ENCODE data around the gene ACOT7.
"Not testable (repeated sequence)": the region's sequence is repeated elsewhere in the genome, so short reads cannot be mapped to it uniquely, and the experiment has no call there.

The ACOT7 gene

DNA sequence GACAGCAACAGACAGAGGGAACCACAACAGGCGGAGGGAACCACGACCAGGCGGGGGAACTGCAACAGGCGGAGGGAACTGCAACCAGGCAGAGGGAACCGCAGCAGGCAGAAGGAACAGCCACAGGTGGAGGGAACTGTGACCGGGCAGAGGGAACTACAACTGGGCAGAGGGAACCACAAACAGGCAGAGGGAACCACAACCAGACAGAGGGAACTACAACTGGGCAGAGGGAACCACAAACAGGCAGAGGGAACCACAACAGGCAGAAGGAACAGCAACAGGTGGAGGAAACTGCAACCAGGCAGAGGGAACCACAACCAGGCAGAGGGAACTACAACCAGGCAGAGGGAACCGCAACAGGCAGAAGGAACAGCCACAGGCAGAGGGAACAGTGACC lies 85.9 kb downstream of the ACOT7 start:
- H3K27ac Mint-ChIP-seq = peak overlapping the region; percentile 66
- H3K4me3 Mint-ChIP-seq; ATAC-seq; H3K9me3 Mint-ChIP-seq; H3K36me3 Mint-ChIP-seq; H3K4me1 Mint-ChIP-seq; DNase-seq (ENCODE audit: low spot score in 2 of 2): not testable (repeated sequence)

DNA sequence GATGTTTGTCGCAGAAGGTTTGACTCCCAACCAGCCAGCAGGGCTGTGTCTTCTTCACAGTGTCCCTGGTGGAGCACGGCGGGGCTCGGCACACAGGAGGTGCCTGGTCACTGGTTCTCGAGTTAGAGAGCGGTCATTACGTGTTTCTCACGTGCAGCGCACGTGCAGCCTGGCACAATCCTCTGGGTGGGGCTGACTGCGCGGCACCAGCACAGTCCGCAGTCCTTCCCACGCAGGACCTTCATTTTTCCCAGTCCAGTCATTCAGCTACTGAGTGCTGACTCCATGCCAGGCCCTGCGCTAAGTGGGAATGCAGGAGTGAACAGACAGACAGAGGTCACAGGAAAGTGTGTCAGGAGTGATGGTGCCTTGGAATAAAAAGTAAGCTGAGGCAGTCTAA lies 86.5 kb downstream of the ACOT7 start:
- no peak for ATAC-seq
- Mint-ChIP-seq H3K9me3 (no peaks in the 10 kb centered on the region), H3K27ac (peak overlapping the region; percentile 66), H3K4me1 (no peaks in the 10 kb centered on the region), H3K36me3 (no peaks in the 10 kb centered on the region), H3K4me3 (no peak overlapping the region)
- no peak for DNase-seq (ENCODE audit: low spot score in 2 of 2)

- Mint-ChIP-seq H3K27ac (no peak overlapping the region), H3K36me3 (peaks cover 6% of the 10 kb centered on the region), H3K4me3 (no peak overlapping the region), H3K9me3 (no peaks in the 10 kb centered on the region), H3K4me1 (peaks cover 5% of the 10 kb centered on the region)
- ATAC-seq = no peak
- no peak for DNase-seq (ENCODE audit: low spot score in 2 of 2)
These were observed 90.1 kb downstream of the ACOT7 start for GRCh38 chr1:6303397-6304012.

DNA sequence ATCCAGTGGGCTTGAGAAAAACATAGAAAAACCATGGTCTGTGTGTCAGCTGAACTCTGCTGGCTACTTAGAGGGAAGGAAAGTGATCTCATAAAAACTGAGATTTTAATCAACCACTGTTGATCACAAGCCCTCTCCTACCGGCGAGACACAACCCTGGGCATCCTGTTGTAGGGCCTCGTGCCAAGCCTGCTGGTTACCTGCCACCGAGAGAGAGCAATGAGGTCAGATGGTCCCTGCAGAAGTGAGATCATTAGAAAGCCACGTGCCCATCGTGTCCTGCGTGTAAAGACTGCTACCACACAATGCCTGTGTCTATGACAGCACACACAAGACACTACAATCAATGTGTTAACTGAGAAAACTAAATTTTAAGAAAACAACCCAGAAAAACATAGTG lies 91.0 kb downstream of the ACOT7 start:
- no peak for DNase-seq (ENCODE audit: low spot score in 2 of 2)
- H3K4me1 Mint-ChIP-seq = peaks cover 5% of the 10 kb centered on the region
- peaks cover 6% of the 10 kb centered on the region for H3K36me3 Mint-ChIP-seq
- H3K4me3 Mint-ChIP-seq = no peak overlapping the region
- H3K27ac Mint-ChIP-seq = no peak overlapping the region
- no peak for ATAC-seq
- no peaks in the 10 kb centered on the region for H3K9me3 Mint-ChIP-seq

- no peak overlapping the region for H3K4me3 Mint-ChIP-seq
- DNase-seq (ENCODE audit: low spot score in 2 of 2) = no peak
- ATAC-seq = no peak
- no peak overlapping the region for H3K27ac Mint-ChIP-seq
- no peaks in the 10 kb centered on the region for H3K9me3 Mint-ChIP-seq
- peaks cover 6% of the 10 kb centered on the region for H3K36me3 Mint-ChIP-seq
- peaks cover 5% of the 10 kb centered on the region for H3K4me1 Mint-ChIP-seq
These were observed 92.0 kb downstream of the ACOT7 start for GRCh38 chr1:6301526-6301925.

DNA sequence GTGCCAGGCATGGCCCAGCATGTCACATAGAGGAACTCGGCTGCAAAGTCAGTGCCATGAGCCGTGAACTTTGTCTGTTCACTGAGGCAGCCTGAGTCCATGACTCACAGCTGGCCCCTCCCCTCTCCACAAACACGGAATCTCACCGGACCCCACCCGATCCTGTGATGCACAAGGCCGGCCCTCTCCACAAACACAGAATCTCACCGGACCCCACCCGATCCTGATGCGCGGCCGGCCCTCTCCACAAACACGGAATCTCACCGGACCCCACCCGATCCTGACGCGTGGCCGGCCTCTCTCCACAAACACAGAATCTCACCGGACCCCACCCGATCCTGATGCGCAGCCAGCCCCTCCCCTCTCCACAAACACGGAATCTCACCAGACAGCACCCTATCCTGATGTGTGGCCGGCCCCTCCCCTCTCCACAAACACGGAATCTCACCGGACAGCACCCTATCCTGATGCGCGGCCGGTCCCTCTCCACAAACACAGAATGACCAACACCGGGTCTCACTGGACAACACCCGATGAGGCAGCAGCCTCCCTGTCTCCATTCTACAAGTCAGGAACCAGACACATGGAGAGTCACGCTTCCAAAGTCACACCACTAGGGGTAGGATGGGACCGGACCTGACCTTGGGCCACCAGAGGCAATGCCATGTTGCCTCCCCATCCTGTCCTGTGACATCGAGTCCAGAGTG lies 93.1 kb downstream of the ACOT7 start:
- Mint-ChIP-seq H3K9me3 (no peaks in the 10 kb centered on the region), H3K27ac (peak overlapping the region; percentile 55), H3K36me3 (peaks cover 6% of the 10 kb centered on the region), H3K4me3 (no peak overlapping the region), H3K4me1 (peaks cover 7% of the 10 kb centered on the region)
- DNase-seq (ENCODE audit: low spot score in 2 of 2) (no peak), ATAC-seq (no peak)

GRCh38 chr1:6299557-6300165 lies 93.9 kb downstream of the ACOT7 start:
- Mint-ChIP-seq H3K4me1 (peaks cover 15% of the 10 kb centered on the region), H3K36me3 (peaks cover 8% of the 10 kb centered on the region), H3K9me3 (no peaks in the 10 kb centered on the region), H3K27ac (no peak overlapping the region), H3K4me3 (no peak overlapping the region)
- ATAC-seq (no peak), DNase-seq (ENCODE audit: low spot score in 2 of 2) (no peak)

GRCh38 chr1:6298940-6299465 lies 94.6 kb downstream of the ACOT7 start:
- H3K9me3 Mint-ChIP-seq = no peaks in the 10 kb centered on the region
- DNase-seq (ENCODE audit: low spot score in 2 of 2) = no peak
- H3K27ac Mint-ChIP-seq = no peak overlapping the region
- H3K36me3 Mint-ChIP-seq = peaks cover 14% of the 10 kb centered on the region
- peaks cover 22% of the 10 kb centered on the region for H3K4me1 Mint-ChIP-seq
- no peak overlapping the region for H3K4me3 Mint-ChIP-seq
- ATAC-seq = no peak

- ATAC-seq (no peak), DNase-seq (ENCODE audit: low spot score in 2 of 2) (no peak)
- Mint-ChIP-seq H3K9me3 (no peaks in the 10 kb centered on the region), H3K4me3 (no peak overlapping the region), H3K36me3 (peaks cover 19% of the 10 kb centered on the region), H3K27ac (no peak overlapping the region), H3K4me1 (peaks cover 25% of the 10 kb centered on the region)
These were observed 95.0 kb downstream of the ACOT7 start for GRCh38 chr1:6298530-6298929.

GRCh38 chr1:6295910-6296309 lies 97.7 kb downstream of the ACOT7 start:
- DNase-seq (ENCODE audit: low spot score in 2 of 2) (no peak), ATAC-seq (no peak)
- Mint-ChIP-seq H3K4me3 (no peak overlapping the region), H3K9me3 (no peaks in the 10 kb centered on the region), H3K36me3 (peaks cover 23% of the 10 kb centered on the region), H3K4me1 (peaks cover 23% of the 10 kb centered on the region), H3K27ac (no peak overlapping the region)

DNA sequence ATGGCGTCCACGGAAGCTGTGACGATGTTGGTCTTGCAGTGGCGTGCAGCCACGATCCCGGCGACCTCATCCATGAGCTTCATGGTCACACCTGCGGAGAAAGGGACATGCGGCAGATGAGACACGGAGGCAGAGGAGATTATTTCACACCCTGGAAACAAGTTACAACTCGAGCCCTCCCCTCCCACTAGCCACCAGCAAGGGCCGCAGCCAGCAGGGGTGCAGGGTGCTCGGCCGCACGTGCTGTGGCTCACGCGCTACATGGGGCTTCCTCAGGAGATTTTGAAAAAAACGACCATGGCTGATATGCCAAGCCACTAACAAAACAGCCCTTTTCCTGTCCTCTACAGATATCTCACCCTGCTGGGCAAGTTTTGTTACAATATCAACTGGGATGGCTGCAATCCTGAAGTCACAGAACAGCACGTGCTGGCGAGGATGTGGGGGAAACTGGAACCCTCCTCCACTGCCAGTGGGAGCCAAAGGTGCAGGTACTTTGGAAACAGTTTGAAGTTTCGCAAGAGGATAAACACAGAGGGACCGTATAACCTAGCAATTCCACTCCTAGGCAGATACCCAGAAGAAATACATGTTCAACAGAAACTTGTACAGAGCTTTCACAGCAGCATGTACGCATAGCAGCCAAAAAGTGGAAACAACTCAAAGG lies 98.5 kb downstream of the ACOT7 start:
- DNase-seq (ENCODE audit: low spot score in 2 of 2) (no peak), ATAC-seq (no peak)
- Mint-ChIP-seq H3K27ac (peak overlapping the region; percentile 45), H3K36me3 (peaks cover 19% of the 10 kb centered on the region), H3K9me3 (no peaks in the 10 kb centered on the region), H3K4me3 (peak overlapping the region; percentile 37), H3K4me1 (peaks cover 19% of the 10 kb centered on the region)

DNA sequence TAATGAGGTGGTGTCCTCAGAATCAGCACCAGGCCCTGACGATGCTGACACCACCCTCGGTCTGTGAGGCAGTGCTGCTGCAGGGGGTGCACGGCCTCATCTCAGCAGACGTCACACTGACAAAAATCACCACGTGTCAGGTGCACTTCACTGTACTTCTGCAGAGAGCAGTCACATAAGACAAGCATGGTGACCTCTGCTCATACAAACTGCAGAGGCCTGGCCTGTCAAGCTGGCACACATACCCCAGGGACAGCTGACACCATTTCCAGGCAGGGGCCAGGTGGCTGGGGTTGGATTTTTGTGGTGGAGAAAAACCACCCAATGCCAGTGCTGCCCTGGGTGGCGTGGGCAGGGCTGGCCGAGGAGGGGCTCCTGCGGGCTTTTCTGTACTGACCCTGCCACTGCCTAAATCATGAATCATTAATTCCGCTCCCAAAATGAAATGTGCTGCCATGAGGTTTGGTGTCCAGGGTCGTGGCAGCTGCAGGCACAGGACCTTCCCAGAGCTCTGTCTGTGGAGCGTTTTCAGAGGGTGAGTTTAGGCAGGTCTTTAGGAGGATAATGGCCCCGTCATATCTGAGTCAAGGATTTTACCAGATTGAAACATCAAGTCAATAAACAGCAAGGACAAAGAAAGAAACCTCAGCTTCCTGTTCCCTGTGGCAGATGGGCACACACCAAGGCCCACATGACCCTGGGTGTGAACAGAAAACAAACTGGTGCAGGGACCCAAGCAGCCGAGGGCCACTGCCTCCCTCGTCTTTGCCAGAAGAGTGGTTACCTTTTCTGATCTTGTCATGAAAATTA lies 99.3 kb downstream of the ACOT7 start:
- DNase-seq (ENCODE audit: low spot score in 2 of 2) = no peak
- H3K27ac Mint-ChIP-seq = peak overlapping the region; percentile 45
- H3K4me1 Mint-ChIP-seq = peaks cover 19% of the 10 kb centered on the region
- peak; percentile 45 for ATAC-seq
- peak overlapping the region; percentile 37 for H3K4me3 Mint-ChIP-seq
- peaks cover 19% of the 10 kb centered on the region for H3K36me3 Mint-ChIP-seq
- H3K9me3 Mint-ChIP-seq = no peaks in the 10 kb centered on the region

- H3K27ac Mint-ChIP-seq = peak overlapping the region; percentile 81
- H3K36me3 Mint-ChIP-seq = peaks cover 19% of the 10 kb centered on the region
- H3K4me3 Mint-ChIP-seq = no peak overlapping the region
- DNase-seq (ENCODE audit: low spot score in 2 of 2) (no peak), ATAC-seq (no peak)
- peaks cover 19% of the 10 kb centered on the region for H3K4me1 Mint-ChIP-seq
- H3K9me3 Mint-ChIP-seq = no peaks in the 10 kb centered on the region
These were observed 101.5 kb downstream of the ACOT7 start for GRCh38 chr1:6292102-6292501.

DNA sequence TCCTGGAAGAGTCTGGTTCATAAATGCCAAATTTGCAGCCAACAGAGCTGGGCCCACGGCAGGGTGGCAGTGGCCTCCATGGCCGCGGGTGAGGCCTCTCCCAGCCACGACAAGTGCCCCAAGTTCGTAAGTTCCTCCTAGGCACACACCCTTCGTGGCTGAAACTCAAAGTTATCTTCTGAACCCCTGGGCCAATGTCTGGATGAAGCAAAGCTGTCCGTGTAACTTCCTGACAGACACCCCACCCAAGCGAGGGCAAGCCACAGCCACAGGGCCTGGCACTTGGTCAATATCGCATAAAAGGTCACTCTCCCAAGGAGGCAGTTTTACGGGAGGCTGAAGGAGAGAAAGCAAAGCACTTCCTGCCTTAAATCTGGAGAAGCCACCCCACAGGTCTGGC lies 104.9 kb downstream of the ACOT7 start:
- Mint-ChIP-seq H3K36me3 (peaks cover 8% of the 10 kb centered on the region), H3K4me3 (no peak overlapping the region), H3K27ac (no peak overlapping the region), H3K9me3 (no peaks in the 10 kb centered on the region), H3K4me1 (no peaks in the 10 kb centered on the region)
- no peak for ATAC-seq
- no peak for DNase-seq (ENCODE audit: low spot score in 2 of 2)

GRCh38 chr1:6288026-6288425 lies 105.5 kb downstream of the ACOT7 start:
- Mint-ChIP-seq H3K27ac (no peak overlapping the region), H3K36me3 (peaks cover 1% of the 10 kb centered on the region), H3K9me3 (no peaks in the 10 kb centered on the region), H3K4me3 (no peak overlapping the region), H3K4me1 (no peaks in the 10 kb centered on the region)
- no peak for ATAC-seq
- DNase-seq (ENCODE audit: low spot score in 2 of 2) = no peak
